Astrocyte of the spinal cord (primary cell): ENCODE data around the gene AGPAT4.

Experiments
- DNase-seq: peaks from one replicate; pipeline ENCODE4 v3.0.0; 2011; ENCODE audit warnings: low read depth, low spot score
- H3K4me3 ChIP-seq: 2 replicates; pipeline ENCODE4 v1.5.1; 2011; ENCODE audit warnings: low read depth, mild to moderate bottlenecking, low read length, moderate library complexity
- CTCF ChIP-seq: IDR thresholded peaks from 2 replicates; pipeline ENCODE4 v1.5.1; 2012; ENCODE audit warnings: low read depth, mild to moderate bottlenecking, low read length, inconsistent platforms
- in situ Hi-C: cut with HindIII; loops from 2 replicates; pipeline ENCODE4 v1.10.0; 2017; ENCODE audit warnings: low sequenced_read_pairs

AGPAT4 gene

DNA sequence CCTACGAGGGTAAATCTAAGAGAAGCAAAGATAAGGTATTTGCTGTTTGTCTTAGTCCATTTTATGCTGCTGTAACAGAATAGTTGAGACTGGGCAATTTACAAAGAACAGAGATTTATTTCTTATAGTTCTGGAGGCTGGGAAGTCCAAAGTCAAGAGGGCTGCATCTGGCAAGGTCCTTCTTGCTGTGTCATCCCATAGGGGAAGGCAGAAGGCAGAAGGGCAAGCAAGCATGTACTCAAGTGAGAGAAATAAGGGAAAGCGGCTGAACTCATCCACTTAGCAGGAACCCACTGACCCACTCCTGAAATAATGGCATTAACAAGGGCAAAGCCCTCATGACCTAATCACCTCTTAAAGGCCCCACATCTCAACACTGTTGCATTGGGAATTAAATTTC lies 102.7 kb downstream of the AGPAT4 start:
- in situ Hi-C loops, result no loop called here
- H3K4me3 ChIP-seq, result no peak overlapping the region
- TF ChIP-seq CTCF, result no peak
- DNase-seq, result no peak

GRCh38 chr6:161169696-161170095 lies 104.2 kb downstream of the AGPAT4 start:
- H3K4me3 ChIP-seq, result no peak overlapping the region
- peak; percentile 83 for DNase-seq
- TF ChIP-seq CTCF, result no peak
- in situ Hi-C loops, result no loop called here

- peak; percentile 28 for DNase-seq
- TF ChIP-seq CTCF, result no peak
- no peak overlapping the region for H3K4me3 ChIP-seq
- in situ Hi-C loops, result no loop called here
Observed at GRCh38 chr6:161169035-161169434, 104.8 kb downstream of the AGPAT4 start.

- no peak for TF ChIP-seq CTCF
- H3K4me3 ChIP-seq, result no peak overlapping the region
- in situ Hi-C loops, result no loop called here
- peak; percentile 98 for DNase-seq
Observed at GRCh38 chr6:161168281-161168891, 105.5 kb downstream of the AGPAT4 start.

DNA sequence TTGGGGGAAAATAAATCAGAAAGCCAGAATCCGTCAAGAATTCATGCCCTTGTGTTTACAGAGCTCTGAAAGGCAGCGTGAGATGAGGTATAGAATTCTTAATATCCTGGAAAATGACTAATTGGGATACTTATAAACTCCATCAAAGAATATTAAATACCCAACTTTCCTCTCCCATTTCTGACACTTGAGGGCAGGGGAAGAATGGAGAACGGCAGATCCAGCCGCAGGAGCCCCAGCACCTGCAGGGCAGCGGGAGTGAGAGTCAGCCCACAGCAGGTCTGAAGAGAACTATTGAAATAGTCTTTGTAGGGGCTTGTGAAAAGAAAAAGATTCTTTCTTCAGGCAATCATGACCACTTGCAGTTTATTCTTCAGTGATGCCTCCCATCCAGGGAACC lies 107.2 kb downstream of the AGPAT4 start:
- no peak for DNase-seq
- in situ Hi-C loops, result no loop called here
- TF ChIP-seq CTCF, result no peak
- no peak overlapping the region for H3K4me3 ChIP-seq

GRCh38 chr6:161166176-161166575 lies 107.7 kb downstream of the AGPAT4 start:
- DNase-seq, result no peak
- in situ Hi-C loops, result no loop called here
- TF ChIP-seq CTCF, result no peak
- no peak overlapping the region for H3K4me3 ChIP-seq

DNA sequence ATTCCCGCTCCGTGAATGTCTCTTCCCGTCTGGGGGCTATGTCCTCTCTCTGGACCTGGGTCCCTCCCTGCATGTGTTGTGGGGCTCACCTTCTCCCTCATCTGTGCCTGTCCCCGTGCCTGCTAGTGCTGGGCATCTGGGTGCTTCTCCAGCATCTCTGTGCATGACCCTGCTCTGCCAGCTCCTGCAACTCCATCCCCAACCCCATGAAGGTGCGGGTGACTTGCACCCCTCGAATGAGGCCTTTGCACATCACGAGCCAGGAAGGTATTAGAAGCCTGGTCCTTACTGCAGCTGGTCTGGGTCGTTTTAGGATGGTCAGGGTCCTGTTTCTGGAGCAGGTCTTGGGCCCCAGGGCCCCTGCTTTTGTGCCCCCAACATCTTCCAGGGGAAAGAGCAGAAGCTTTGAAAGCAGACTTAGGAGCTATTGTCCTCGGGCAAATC lies 109.7 kb downstream of the AGPAT4 start:
- no peak for TF ChIP-seq CTCF
- in situ Hi-C loops, result no loop called here
- no peak for DNase-seq
- no peak overlapping the region for H3K4me3 ChIP-seq
